ENCODE measurements around the gene SEC22B.
"Not testable (repeated sequence)": the region's sequence is repeated elsewhere in the genome, so short reads cannot be mapped to it uniquely, and the experiment has no call there.

- TF ChIP-seq CTCF (IDR thresholded peaks at IDR 0.05); TAF1 (IDR thresholded peaks at IDR 0.05; ENCODE audit: borderline replicate concordance, low read depth, low read length); GABPA (IDR thresholded peaks at IDR 0.05; ENCODE audit: low read depth); MAX (IDR thresholded peaks at IDR 0.05; ENCODE audit: low read depth); RXRA (IDR thresholded peaks at IDR 0.05; ENCODE audit: borderline replicate concordance, low read depth); TEAD4 (IDR thresholded peaks at IDR 0.05; ENCODE audit: borderline replicate concordance, insufficient read depth); USF2 (IDR thresholded peaks at IDR 0.05; ENCODE audit: borderline replicate concordance, low read depth, low read length): not testable (repeated sequence)
- TF ChIP-seq, protein P1, sequence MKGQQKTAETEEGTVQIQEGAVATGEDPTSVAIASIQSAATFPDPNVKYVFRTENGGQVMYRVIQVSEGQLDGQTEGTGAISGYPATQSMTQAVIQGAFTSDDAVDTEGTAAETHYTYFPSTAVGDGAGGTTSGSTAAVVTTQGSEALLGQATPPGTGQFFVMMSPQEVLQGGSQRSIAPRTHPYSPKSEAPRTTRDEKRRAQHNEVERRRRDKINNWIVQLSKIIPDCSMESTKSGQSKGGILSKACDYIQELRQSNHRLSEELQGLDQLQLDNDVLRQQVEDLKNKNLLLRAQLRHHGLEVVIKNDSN (IDR thresholded peaks at IDR 0.05; ENCODE audit: borderline replicate concordance, low read depth) = not testable (repeated sequence)
These were observed 67.1 kb downstream of the SEC22B start for GRCh38 chr1:120109180-120109579.
